Measurements from ENCODE around the gene HS3ST5. TPM values are rescaled to one million over a fixed set of nuclear protein-coding genes. Genes with fewer than 3 reads are reported as not detected.

The HS3ST5 gene
- total and polyA plus RNA-seq, 2 experiments from 2014 or later, result 2.8 to 3.5 TPM

DNA sequence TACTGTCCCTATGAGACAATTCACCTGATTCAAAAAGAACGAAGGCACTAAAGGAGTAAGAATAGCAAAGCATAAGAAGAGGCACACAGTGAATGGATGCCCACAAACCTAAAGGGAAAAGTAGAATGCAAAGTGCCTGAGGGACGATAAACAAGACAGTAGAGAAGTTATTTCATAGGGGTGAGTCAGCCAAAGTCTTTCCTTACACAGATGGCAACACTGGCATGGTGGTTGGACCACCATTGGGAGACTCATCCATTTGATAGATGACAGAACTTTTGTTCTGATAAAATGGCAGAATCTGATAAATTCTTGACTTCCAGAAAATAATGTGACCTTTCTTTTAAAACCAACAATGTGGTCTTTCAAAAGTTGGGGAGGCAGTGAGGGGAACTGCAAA lies 223.8 kb downstream of the HS3ST5 start:
- Mint-ChIP-seq H3K27me3 (ENCODE audit: insufficient read depth, low read depth, poor library complexity) (no peaks in the 10 kb centered on the region), H3K27ac (no peak overlapping the region), H3K36me3 (ENCODE audit: low read depth) (no peaks in the 10 kb centered on the region), H3K4me1 (peaks cover 18% of the 10 kb centered on the region; the same call in 2 of the 3 replicates), H3K4me3 (no peak overlapping the region), H3K9me3 (no peaks in the 10 kb centered on the region)
- no peak overlapping the region for H3K4me3 ChIP-seq
- no peaks in the 10 kb centered on the region for H3K27me3 ChIP-seq (ENCODE audit: insufficient read depth)
- ATAC-seq, result no peak
- H3K4me1 ChIP-seq (ENCODE audit: insufficient read depth), result peaks cover 4% of the 10 kb centered on the region
- no peak overlapping the region for H3K4me2 ChIP-seq
- TF ChIP-seq, protein P1, sequence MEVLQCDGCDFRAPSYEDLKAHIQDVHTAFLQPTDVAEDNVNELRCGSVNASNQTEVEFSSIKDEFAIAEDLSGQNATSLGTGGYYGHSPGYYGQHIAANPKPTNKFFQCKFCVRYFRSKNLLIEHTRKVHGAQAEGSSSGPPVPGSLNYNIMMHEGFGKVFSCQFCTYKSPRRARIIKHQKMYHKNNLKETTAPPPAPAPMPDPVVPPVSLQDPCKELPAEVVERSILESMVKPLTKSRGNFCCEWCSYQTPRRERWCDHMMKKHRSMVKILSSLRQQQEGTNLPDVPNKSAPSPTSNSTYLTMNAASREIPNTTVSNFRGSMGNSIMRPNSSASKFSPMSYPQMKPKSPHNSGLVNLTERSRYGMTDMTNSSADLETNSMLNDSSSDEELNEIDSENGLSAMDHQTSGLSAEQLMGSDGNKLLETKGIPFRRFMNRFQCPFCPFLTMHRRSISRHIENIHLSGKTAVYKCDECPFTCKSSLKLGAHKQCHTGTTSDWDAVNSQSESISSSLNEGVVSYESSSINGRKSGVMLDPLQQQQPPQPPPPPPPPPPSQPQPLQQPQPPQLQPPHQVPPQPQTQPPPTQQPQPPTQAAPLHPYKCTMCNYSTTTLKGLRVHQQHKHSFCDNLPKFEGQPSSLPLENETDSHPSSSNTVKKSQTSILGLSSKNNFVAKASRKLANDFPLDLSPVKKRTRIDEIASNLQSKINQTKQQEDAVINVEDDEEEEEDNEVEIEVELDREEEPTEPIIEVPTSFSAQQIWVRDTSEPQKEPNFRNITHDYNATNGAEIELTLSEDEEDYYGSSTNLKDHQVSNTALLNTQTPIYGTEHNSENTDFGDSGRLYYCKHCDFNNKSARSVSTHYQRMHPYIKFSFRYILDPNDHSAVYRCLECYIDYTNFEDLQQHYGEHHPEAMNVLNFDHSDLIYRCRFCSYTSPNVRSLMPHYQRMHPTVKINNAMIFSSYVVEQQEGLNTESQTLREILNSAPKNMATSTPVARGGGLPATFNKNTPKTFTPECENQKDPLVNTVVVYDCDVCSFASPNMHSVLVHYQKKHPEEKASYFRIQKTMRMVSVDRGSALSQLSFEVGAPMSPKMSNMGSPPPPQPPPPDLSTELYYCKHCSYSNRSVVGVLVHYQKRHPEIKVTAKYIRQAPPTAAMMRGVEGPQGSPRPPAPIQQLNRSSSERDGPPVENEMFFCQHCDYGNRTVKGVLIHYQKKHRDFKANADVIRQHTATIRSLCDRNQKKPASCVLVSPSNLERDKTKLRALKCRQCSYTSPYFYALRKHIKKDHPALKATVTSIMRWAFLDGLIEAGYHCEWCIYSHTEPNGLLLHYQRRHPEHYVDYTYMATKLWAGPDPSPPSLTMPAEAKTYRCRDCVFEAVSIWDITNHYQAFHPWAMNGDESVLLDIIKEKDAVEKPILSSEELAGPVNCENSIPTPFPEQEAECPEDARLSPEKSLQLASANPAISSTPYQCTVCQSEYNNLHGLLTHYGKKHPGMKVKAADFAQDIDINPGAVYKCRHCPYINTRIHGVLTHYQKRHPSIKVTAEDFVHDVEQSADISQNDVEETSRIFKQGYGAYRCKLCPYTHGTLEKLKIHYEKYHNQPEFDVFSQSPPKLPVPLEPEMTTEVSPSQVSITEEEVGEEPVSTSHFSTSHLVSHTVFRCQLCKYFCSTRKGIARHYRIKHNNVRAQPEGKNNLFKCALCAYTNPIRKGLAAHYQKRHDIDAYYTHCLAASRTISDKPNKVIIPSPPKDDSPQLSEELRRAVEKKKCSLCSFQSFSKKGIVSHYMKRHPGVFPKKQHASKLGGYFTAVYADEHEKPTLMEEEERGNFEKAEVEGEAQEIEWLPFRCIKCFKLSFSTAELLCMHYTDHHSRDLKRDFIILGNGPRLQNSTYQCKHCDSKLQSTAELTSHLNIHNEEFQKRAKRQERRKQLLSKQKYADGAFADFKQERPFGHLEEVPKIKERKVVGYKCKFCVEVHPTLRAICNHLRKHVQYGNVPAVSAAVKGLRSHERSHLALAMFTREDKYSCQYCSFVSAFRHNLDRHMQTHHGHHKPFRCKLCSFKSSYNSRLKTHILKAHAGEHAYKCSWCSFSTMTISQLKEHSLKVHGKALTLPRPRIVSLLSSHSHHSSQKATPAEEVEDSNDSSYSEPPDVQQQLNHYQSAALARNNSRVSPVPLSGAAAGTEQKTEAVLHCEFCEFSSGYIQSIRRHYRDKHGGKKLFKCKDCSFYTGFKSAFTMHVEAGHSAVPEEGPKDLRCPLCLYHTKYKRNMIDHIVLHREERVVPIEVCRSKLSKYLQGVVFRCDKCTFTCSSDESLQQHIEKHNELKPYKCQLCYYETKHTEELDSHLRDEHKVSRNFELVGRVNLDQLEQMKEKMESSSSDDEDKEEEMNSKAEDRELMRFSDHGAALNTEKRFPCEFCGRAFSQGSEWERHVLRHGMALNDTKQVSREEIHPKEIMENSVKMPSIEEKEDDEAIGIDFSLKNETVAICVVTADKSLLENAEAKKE (CRISPR knock-in tag; IDR thresholded peaks at IDR 0.05), result no peak
- no peaks in the 10 kb centered on the region for H3K36me3 ChIP-seq (ENCODE audit: insufficient read depth)
- H3K9me2 ChIP-seq (ENCODE audit: insufficient read depth), result peaks cover 5% of the 10 kb centered on the region
- no peaks in the 10 kb centered on the region for H3F3A ChIP-seq (replicated peaks; ENCODE audit: low read depth)
- no peaks in the 10 kb centered on the region for H3K79me2 ChIP-seq (replicated peaks; ENCODE audit: insufficient read depth)
- no peaks in the 10 kb centered on the region for H4K20me1 ChIP-seq (replicated peaks; ENCODE audit: insufficient read depth)
- no peak overlapping the region for H2AFZ ChIP-seq
- no peak for DNase-seq (ENCODE audit: low spot score)
- H3K27ac ChIP-seq (ENCODE audit: low read depth), result no peak overlapping the region

DNA sequence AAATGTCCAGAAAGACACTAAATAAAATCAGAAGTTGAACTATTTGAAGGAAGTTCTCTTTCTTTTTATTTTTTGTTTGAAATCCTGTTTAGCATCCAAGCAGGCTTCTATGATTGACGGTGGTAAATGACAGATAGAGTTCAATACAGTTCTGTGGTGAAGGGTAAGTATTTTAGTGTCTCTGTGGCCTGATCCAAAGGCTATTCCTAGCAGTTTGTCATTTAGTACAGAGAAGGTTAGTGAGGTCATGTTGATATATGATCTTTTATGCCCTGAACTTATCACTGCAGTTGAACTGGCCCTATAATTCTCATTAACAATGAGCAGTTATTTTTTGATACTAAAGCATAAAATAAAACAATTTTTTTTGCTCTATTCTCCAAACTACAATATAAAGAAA lies 227.2 kb downstream of the HS3ST5 start:
- ATAC-seq (no peak), DNase-seq (ENCODE audit: low spot score) (no peak)
- no peak overlapping the region for H3K4me3 ChIP-seq
- no peak overlapping the region for H2AFZ ChIP-seq
- H4K20me1 ChIP-seq (replicated peaks; ENCODE audit: insufficient read depth), result no peaks in the 10 kb centered on the region
- Mint-ChIP-seq H3K27ac (no peak overlapping the region), H3K27me3 (ENCODE audit: insufficient read depth, low read depth, poor library complexity) (no peaks in the 10 kb centered on the region), H3K4me1 (no peaks in the 10 kb centered on the region), H3K36me3 (ENCODE audit: low read depth) (no peaks in the 10 kb centered on the region), H3K9me3 (no peaks in the 10 kb centered on the region), H3K4me3 (no peak overlapping the region)
- no peaks in the 10 kb centered on the region for H3K27me3 ChIP-seq (ENCODE audit: insufficient read depth)
- H3F3A ChIP-seq (replicated peaks; ENCODE audit: low read depth), result no peaks in the 10 kb centered on the region
- no peaks in the 10 kb centered on the region for H3K4me1 ChIP-seq (ENCODE audit: insufficient read depth)
- no peaks in the 10 kb centered on the region for H3K79me2 ChIP-seq (replicated peaks; ENCODE audit: insufficient read depth)
- H3K36me3 ChIP-seq (ENCODE audit: insufficient read depth), result no peaks in the 10 kb centered on the region
- no peak overlapping the region for H3K4me2 ChIP-seq
- no peaks in the 10 kb centered on the region for H3K9me2 ChIP-seq (ENCODE audit: insufficient read depth)
- no peak overlapping the region for H3K27ac ChIP-seq (ENCODE audit: low read depth)
- TF ChIP-seq ZNF114 (CRISPR knock-in tag; IDR thresholded peaks at IDR 0.05) (no peak), POLR2AphosphoS5 (IDR thresholded peaks at IDR 0.05; ENCODE audit: low read depth) (no peak), JUNB (IDR thresholded peaks at IDR 0.05; ENCODE audit: unreplicated experiment) (no peak)
- TF ChIP-seq, protein P1 (CRISPR knock-in tag; IDR thresholded peaks at IDR 0.05), result no peak
- TF ChIP-seq, protein P2, sequence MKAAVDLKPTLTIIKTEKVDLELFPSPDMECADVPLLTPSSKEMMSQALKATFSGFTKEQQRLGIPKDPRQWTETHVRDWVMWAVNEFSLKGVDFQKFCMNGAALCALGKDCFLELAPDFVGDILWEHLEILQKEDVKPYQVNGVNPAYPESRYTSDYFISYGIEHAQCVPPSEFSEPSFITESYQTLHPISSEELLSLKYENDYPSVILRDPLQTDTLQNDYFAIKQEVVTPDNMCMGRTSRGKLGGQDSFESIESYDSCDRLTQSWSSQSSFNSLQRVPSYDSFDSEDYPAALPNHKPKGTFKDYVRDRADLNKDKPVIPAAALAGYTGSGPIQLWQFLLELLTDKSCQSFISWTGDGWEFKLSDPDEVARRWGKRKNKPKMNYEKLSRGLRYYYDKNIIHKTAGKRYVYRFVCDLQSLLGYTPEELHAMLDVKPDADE (IDR thresholded peaks at IDR 0.05), result no peak

Measured in GM23338 (cell line).